Mesendoderm (in vitro differentiated cells): Measurements from ENCODE around the gene HECTD4.

Source experiments
- DNase-seq: peaks from one replicate; pipeline ENCODE4 v3.0.0; 2013
- H2AK5ac ChIP-seq: 2 replicates; pipeline ENCODE4 v1.6.1; 2013; ENCODE audit warnings: low read length, inconsistent platforms
- H2BK120ac ChIP-seq: 2 replicates; pipeline ENCODE4 v1.6.1; 2013; ENCODE audit warnings: low read depth, mild to moderate bottlenecking, low read length, moderate library complexity, mixed read lengths
- H2BK15ac ChIP-seq: replicated peaks from 2 replicates; pipeline ENCODE4 v1.6.1; 2013; ENCODE audit warnings: low read depth, mild to moderate bottlenecking, moderate library complexity
- H2BK5ac ChIP-seq: 2 replicates; pipeline ENCODE4 v1.6.1; 2013; ENCODE audit warnings: low read length, inconsistent platforms
- H3K18ac ChIP-seq: 2 replicates; pipeline ENCODE4 v1.6.1; 2013; ENCODE audit warnings: mild to moderate bottlenecking, low read length, mixed read lengths
- H3K23ac ChIP-seq: one replicate; pipeline ENCODE4 v1.6.1; 2013; ENCODE audit warnings: low read length
- H3K27ac ChIP-seq: 2 replicates; pipeline ENCODE4 v1.5.1; 2013; ENCODE audit warnings: low read depth, mild to moderate bottlenecking, inconsistent platforms, low read length, moderate library complexity
- H3K27me3 ChIP-seq: 2 replicates; pipeline ENCODE4 v1.6.1; 2013; ENCODE audit warnings: low read length, control low read depth, mild to moderate bottlenecking, inconsistent platforms; ENCODE audit not compliant: insufficient read depth, poor library complexity
- H3K36me3 ChIP-seq: 2 replicates; pipeline ENCODE4 v1.6.1; 2013; ENCODE audit warnings: low read length, inconsistent platforms; ENCODE audit not compliant: control insufficient read depth, insufficient read depth
- H3K4ac ChIP-seq: one replicate; pipeline ENCODE4 v1.6.1; 2013; ENCODE audit warnings: low read depth, mild to moderate bottlenecking, low read length, moderate library complexity
- H3K4me1 ChIP-seq: 2 replicates; pipeline ENCODE4 v1.6.1; 2013; ENCODE audit warnings: low read depth, low read length, inconsistent platforms; ENCODE audit not compliant: control insufficient read depth
- H3K4me2 ChIP-seq: 2 replicates; pipeline ENCODE4 v1.6.1; 2013; ENCODE audit warnings: low read length
- H3K4me3 ChIP-seq: 2 replicates; pipeline ENCODE4 v1.5.1; 2013; ENCODE audit warnings: mild to moderate bottlenecking, low read length
- H3K56ac ChIP-seq: one replicate; pipeline ENCODE4 v1.6.1; 2013; ENCODE audit warnings: low read length
- H3K79me1 ChIP-seq: 2 replicates; pipeline ENCODE4 v1.6.1; 2013; ENCODE audit warnings: low read length, inconsistent platforms
- H3K79me2 ChIP-seq: 2 replicates; pipeline ENCODE4 v1.6.1; 2013; ENCODE audit warnings: mild to moderate bottlenecking, low read length; ENCODE audit not compliant: control insufficient read depth, insufficient read depth
- H3K9ac ChIP-seq: 2 replicates; pipeline ENCODE4 v1.6.1; 2013; ENCODE audit warnings: low read length, inconsistent platforms
- H4K5ac ChIP-seq: one replicate; pipeline ENCODE4 v1.6.1; 2013; ENCODE audit warnings: low read length
- H4K8ac ChIP-seq: one replicate; pipeline ENCODE4 v1.6.1; 2013; ENCODE audit warnings: low read depth, mild to moderate bottlenecking, control low read depth, low read length, moderate library complexity
- WGBS: extraction: QIAGEN DNeasy Blood & Tissue Kit; methylation state at CpG from one replicate; pipeline ENCODE4 v1.1.7; 2013; ENCODE audit warnings: low lambda C conversion rate, missing lambda C conversion rate; ENCODE audit not compliant: insufficient coverage; ENCODE audit errors: extremely low coverage; 5-methylcytosine and 5-hydroxymethylcytosine counted together

Gene HECTD4

GRCh38 chr12:112238441-112238840 lies 143.8 kb downstream of the HECTD4 start:
- Histone ChIP-seq H2AK5ac (no peak overlapping the region), H3K79me2 (no peaks in the 10 kb centered on the region), H3K36me3 (peaks cover 5% of the 10 kb centered on the region), H3K4me1 (no peaks in the 10 kb centered on the region), H3K9ac (no peak overlapping the region), H3K18ac (no peak overlapping the region), H3K4me3 (no peak overlapping the region), H3K79me1 (no peaks in the 10 kb centered on the region), H2BK120ac (no peak overlapping the region), H4K5ac (no peak overlapping the region), H3K23ac (no peak overlapping the region), H3K27ac (no peak overlapping the region), H2BK15ac (no peak overlapping the region), H3K4me2 (no peak overlapping the region), H4K8ac (no peak overlapping the region), H3K27me3 (no peaks in the 10 kb centered on the region), H3K4ac (no peak overlapping the region), H3K56ac (no peak overlapping the region), H2BK5ac (no peak overlapping the region)
- WGBS, result no CpG with 5 or more reads among the region's 5 CpGs
- no peak for DNase-seq

DNA sequence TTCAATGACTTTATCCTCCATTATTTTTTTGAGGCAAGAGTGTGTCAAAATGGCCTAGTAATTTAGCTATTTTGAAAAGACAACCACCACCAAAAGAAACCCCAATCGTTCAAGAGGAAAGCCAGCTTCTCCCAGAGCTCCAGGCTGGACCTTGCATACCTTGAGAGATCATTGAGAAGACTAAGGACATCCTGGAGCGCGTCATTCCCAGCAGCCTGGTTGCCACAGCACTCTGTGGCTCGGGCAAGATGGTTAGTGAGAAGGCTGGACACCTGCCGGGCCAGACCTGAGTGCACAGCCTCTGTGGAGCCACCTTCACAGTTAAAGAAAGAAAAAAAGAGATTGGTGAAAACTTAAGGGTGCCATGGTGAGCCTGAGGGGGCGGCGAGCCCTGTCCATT lies 145.4 kb downstream of the HECTD4 start:
- Histone ChIP-seq H2BK5ac (no peak overlapping the region), H3K18ac (no peak overlapping the region), H3K9ac (no peak overlapping the region), H4K8ac (no peak overlapping the region), H3K4me2 (no peak overlapping the region), H3K4ac (no peak overlapping the region), H4K5ac (no peak overlapping the region), H3K79me1 (no peaks in the 10 kb centered on the region), H3K23ac (no peak overlapping the region), H3K56ac (no peak overlapping the region), H3K36me3 (peaks cover 5% of the 10 kb centered on the region), H3K4me1 (no peaks in the 10 kb centered on the region), H3K4me3 (no peak overlapping the region), H3K79me2 (no peaks in the 10 kb centered on the region), H3K27me3 (no peaks in the 10 kb centered on the region), H2BK120ac (no peak overlapping the region), H2AK5ac (no peak overlapping the region), H3K27ac (no peak overlapping the region), H2BK15ac (no peak overlapping the region)
- WGBS, result no CpG with 5 or more reads among the region's 7 CpGs
- no peak for DNase-seq

DNA sequence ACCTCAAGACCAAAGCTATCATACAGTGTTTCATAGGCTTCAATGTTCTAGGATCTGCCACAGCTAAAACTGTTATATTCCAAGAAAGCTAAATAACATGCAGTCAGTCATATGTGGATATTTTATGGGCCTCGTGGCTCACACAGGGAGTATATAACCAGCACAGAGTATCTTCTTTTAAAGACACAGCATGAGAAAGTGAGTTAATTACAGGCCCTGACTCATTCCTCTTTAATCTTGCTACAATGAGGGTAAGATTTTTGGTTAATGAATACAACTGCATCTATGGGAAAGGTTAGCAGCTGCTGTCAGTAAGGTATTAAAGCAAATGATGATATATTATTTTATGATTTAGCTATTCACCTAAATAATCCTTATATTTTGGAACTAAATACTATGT lies 145.8 kb downstream of the HECTD4 start:
- Histone ChIP-seq H3K36me3 (peaks cover 5% of the 10 kb centered on the region), H3K18ac (no peak overlapping the region), H2BK120ac (no peak overlapping the region), H3K27ac (no peak overlapping the region), H3K9ac (no peak overlapping the region), H3K27me3 (no peaks in the 10 kb centered on the region), H3K56ac (no peak overlapping the region), H3K79me1 (no peaks in the 10 kb centered on the region), H3K23ac (no peak overlapping the region), H3K4me3 (no peak overlapping the region), H2BK15ac (no peak overlapping the region), H4K5ac (no peak overlapping the region), H2AK5ac (no peak overlapping the region), H4K8ac (no peak overlapping the region), H3K4me1 (no peaks in the 10 kb centered on the region), H3K79me2 (no peaks in the 10 kb centered on the region), H3K4me2 (no peak overlapping the region), H3K4ac (no peak overlapping the region), H2BK5ac (no peak overlapping the region)
- no peak for DNase-seq
- WGBS, result no CpG with 5 or more reads among the region's 1 CpG

DNA sequence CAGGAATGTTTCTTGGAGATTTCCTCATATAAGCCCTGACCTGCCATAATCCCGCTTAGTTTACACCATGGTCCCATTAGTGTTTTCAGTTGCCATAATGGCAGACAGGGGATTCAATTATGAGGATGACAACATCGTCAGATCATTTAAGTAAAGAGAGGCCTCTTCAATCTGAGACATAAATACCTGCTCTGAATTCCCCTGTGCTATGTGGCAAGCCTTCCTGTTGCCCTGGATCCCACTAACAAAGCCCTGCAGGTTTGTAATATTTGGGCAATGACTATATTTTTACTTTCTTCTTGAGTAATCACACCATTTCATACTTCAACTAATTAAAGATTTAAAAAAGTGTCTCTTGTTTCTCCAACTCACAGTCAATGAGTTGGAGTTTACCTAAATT lies 147.9 kb downstream of the HECTD4 start:
- Histone ChIP-seq H3K79me2 (no peaks in the 10 kb centered on the region), H3K4me1 (no peaks in the 10 kb centered on the region), H2BK5ac (no peak overlapping the region), H3K27me3 (no peaks in the 10 kb centered on the region), H3K79me1 (no peaks in the 10 kb centered on the region), H4K5ac (no peak overlapping the region), H3K9ac (no peak overlapping the region), H3K4me3 (no peak overlapping the region), H2BK15ac (no peak overlapping the region), H3K18ac (no peak overlapping the region), H3K36me3 (peaks cover 6% of the 10 kb centered on the region), H2AK5ac (no peak overlapping the region), H2BK120ac (no peak overlapping the region), H3K56ac (no peak overlapping the region), H3K4me2 (no peak overlapping the region), H4K8ac (no peak overlapping the region), H3K23ac (no peak overlapping the region), H3K27ac (no peak overlapping the region), H3K4ac (no peak overlapping the region)
- WGBS, result no CpG with 5 or more reads among the region's 2 CpGs
- DNase-seq, result no peak

- no peak overlapping the region for H4K8ac ChIP-seq
- H3K4me3 ChIP-seq, result no peak overlapping the region
- no peak overlapping the region for H3K23ac ChIP-seq
- no peaks in the 10 kb centered on the region for H3K79me2 ChIP-seq
- peaks cover 5% of the 10 kb centered on the region for H3K36me3 ChIP-seq
- no CpG with 5 or more reads among the region's 4 CpGs for WGBS
- no peak overlapping the region for H3K9ac ChIP-seq
- H3K56ac ChIP-seq, result no peak overlapping the region
- H3K27me3 ChIP-seq, result no peaks in the 10 kb centered on the region
- H3K18ac ChIP-seq, result no peak overlapping the region
- H2BK5ac ChIP-seq, result no peak overlapping the region
- H2BK120ac ChIP-seq, result no peak overlapping the region
- H3K4me1 ChIP-seq, result no peaks in the 10 kb centered on the region
- no peak overlapping the region for H3K4ac ChIP-seq
- no peak overlapping the region for H2AK5ac ChIP-seq
- no peaks in the 10 kb centered on the region for H3K79me1 ChIP-seq
- no peak overlapping the region for H2BK15ac ChIP-seq
- H3K27ac ChIP-seq, result no peak overlapping the region
- H4K5ac ChIP-seq, result no peak overlapping the region
- DNase-seq, result no peak
- H3K4me2 ChIP-seq, result no peak overlapping the region
Measured at GRCh38 chr12:112233242-112233641, 149.0 kb downstream of the HECTD4 start.

DNA sequence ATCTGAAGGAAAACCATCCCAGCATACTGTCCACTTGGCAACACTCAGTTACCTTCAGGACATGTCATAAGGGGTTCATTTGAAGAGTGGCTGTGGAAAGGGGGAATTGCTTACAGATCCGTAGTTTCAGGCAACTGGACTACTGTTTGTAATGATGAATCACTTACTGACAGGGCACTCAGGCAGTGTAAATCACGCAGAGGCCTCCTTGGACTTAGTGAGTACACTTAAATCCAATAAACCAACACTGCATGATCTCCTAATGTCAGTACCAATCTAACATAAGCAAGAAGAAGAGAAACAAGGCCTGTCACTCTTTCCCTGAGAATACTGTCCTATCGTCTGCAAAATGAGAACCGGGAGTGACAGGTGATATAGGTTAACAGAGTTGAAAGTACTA lies 152.1 kb downstream of the HECTD4 start:
- Histone ChIP-seq H3K4me2 (no peak overlapping the region), H3K36me3 (peaks cover 6% of the 10 kb centered on the region), H3K27ac (no peak overlapping the region), H3K4me1 (no peaks in the 10 kb centered on the region), H3K9ac (no peak overlapping the region), H2BK15ac (no peak overlapping the region), H2BK120ac (no peak overlapping the region), H3K27me3 (no peaks in the 10 kb centered on the region), H3K18ac (no peak overlapping the region), H3K79me1 (no peaks in the 10 kb centered on the region), H2AK5ac (no peak overlapping the region), H3K56ac (no peak overlapping the region), H4K8ac (no peak overlapping the region), H3K79me2 (no peaks in the 10 kb centered on the region), H3K23ac (no peak overlapping the region), H3K4ac (no peak overlapping the region), H4K5ac (no peak overlapping the region), H2BK5ac (no peak overlapping the region), H3K4me3 (no peak overlapping the region)
- no peak for DNase-seq
- no CpG with 5 or more reads among the region's 4 CpGs for WGBS
